GM19328 (cell line): ENCODE results near the gene WNT4.
"Not testable (repeated sequence)": the region's sequence is repeated elsewhere in the genome, so short reads cannot be mapped to it uniquely, and the experiment has no call there.

Experiments
- ATAC-seq: cut with Tn5 transposase; IDR thresholded peaks from one replicate; pipeline ENCODE4 v1.9.1; 2021; ENCODE audit warnings: mild to moderate bottlenecking, moderate library complexity; ENCODE audit not compliant: unreplicated experiment

Gene WNT4

DNA sequence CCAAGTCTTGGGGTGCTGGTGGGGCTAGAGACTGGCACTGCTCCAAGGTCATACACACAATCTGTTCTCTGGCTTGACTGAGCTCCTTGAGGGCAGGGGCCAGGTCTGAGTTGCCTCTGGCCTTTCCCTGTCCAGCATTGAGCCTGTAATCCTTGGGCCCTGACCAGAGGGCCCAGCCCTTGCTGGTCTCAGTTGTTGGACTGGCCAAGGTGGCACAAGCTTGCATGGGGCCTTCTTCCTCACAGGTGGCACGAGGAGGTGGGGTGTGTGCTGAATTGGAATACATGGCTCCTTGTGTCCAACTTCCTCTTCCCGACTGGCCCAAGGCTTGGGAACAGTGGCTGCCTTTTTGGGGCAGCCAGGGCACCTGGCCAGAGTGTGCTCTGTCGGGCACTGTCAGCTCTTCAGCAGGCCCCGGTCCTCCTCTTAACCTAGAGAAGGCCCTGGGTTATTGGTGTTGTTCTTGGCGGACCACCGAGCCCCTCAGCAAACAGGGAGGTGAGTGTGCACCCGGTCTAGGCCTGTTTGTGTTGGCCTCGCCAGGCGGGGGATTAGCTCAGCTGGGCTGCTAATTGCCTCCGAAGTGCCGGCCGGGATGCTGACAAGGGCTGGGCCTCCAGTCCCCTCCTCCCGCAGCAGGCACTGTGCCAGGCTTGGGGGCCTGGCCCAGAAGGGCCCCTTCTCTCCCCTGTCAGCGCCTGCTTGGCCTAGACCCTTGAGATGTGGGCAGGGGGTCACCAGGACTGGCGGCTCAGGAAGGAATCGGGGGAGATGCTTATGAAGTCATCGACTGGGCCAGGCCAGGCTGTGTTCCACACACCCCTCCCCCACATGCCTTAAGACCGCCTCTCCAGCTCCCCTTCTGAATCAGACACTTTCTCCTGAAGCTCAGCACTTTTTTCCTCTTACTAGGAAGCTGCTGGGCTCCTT lies 28.5 kb downstream of the WNT4 start:
- no peak for ATAC-seq

- ATAC-seq: no peak
These were observed 30.3 kb downstream of the WNT4 start for GRCh38 chr1:22112554-22112953.

- ATAC-seq: no peak
These were observed 31.3 kb downstream of the WNT4 start for GRCh38 chr1:22111620-22112019.

GRCh38 chr1:22111115-22111514 lies 31.8 kb downstream of the WNT4 start:
- ATAC-seq: no peak

- ATAC-seq: no peak
These were observed 32.9 kb downstream of the WNT4 start for GRCh38 chr1:22110016-22110415.

DNA sequence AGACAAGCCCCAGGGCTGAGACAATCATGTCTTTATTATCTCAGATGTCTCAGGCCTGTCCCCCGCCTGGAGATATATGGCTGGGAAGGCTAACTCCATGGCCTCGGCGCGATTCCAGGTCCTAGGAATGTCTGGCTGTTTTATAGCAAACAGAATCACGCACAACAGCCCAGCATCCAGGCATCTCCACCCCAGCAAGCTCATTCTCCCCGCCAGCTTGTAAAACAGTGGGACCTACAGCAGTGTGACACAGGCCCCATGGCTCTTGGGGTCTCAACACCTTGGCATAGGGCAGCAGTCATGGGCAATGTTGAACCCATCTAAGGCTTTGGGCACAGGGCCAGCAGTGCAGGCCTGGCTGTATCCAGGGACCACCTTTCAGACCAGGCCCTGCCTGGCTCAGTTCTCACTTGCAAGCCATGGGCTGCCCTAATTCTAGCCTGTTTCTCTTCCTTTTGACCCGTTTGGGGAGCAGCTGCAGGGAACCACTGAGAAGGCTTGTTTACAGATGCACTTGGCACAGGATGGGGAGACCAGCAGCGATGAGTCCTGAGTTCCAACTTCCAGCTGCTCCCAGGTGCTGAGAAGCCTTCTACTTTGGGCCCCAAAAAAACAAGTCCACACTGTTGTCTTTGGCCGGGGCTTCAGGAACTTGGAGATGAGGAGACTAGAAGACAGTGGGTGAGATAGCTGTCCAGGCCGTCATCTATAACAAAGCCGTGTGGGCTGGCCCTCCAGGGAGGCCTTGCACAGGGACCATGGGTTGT lies 34.4 kb downstream of the WNT4 start:
- ATAC-seq: no peak

- ATAC-seq: no peak
These were observed 35.8 kb downstream of the WNT4 start for GRCh38 chr1:22107126-22107525.

DNA sequence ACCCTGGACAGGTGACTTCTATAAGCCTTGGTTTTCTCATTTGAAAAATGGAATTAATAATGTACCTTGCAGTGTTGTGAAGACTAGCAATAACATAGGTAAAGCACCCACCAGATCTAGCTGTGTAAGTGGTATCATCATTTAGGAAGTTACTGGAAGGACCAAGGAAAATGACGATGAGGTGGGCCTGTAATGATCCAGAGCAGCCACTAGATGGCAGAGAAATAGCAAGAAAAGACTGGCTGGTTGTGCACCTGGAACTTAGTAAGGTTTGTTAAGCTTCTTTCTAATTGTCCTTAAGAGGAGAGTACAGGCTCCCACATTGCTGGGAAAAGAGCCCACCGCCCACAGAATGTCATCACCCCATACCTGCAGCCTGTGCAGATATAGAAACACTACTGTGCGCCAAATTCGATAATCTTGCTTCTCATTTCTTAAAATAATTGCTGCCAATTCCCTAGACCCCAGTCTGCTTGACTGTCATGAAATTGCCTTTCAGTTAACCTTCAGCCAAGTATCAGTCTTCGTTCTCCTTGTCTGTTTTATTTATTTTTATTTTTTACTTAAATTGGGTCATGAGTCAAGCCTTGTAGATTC lies 37.2 kb downstream of the WNT4 start:
- no peak for ATAC-seq

- no peak for ATAC-seq
These were observed 37.9 kb downstream of the WNT4 start for GRCh38 chr1:22104865-22105437.

DNA sequence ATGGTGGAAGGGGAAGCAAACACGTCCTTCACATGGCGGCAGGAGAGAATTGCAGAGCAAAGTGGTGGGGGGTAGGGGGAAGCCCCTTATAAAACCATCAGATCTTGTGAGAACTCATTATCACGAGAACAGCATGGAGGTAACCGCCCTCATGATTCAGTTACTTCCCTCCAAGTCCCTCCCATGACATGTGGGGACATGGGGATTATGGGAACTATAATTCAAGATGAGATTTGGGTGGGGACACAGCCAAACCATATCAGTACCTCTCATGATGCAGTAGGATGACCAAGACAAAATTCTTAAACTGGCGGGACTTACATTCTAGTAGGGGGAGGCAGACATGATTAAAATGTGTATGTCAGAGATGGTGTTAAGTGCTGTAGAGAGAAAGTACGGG lies 38.8 kb downstream of the WNT4 start:
- no peak for ATAC-seq

GRCh38 chr1:22102746-22103145 lies 40.2 kb downstream of the WNT4 start:
- no peak for ATAC-seq

- ATAC-seq: no peak
These were observed 40.9 kb downstream of the WNT4 start for GRCh38 chr1:22101995-22102394.

GRCh38 chr1:22101199-22101598 lies 41.7 kb downstream of the WNT4 start:
- no peak for ATAC-seq

GRCh38 chr1:22100168-22100567 lies 42.7 kb downstream of the WNT4 start:
- ATAC-seq: no peak

DNA sequence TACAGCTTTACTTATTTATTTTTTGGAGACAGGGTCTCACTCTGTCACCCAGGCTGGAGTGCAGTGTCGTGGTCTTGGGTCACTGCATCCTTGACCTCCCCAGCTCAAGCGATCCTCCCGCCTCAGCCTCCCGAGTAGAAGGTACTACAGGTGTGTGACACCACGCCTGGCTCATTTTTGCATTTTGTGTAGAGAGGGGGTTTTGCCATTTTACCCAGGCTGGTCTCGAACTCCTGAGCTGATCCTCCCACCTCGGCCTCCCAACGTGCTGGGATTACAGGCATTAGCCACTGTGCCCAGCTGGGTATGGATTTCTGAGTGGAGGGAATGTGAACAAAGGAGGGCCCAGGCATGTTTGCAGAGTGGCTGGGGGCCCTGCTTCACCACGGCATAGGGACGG lies 44.1 kb downstream of the WNT4 start:
- no peak for ATAC-seq

- ATAC-seq: no peak
These were observed 46.4 kb downstream of the WNT4 start for GRCh38 chr1:22096463-22096862.

GRCh38 chr1:22096036-22096435 lies 46.9 kb downstream of the WNT4 start:
- ATAC-seq: no peak

- no peak for ATAC-seq
These were observed 49.4 kb downstream of the WNT4 start for GRCh38 chr1:22093513-22093912.

GRCh38 chr1:22092026-22092768 lies 50.7 kb downstream of the WNT4 start:
- ATAC-seq: not testable (repeated sequence)

DNA sequence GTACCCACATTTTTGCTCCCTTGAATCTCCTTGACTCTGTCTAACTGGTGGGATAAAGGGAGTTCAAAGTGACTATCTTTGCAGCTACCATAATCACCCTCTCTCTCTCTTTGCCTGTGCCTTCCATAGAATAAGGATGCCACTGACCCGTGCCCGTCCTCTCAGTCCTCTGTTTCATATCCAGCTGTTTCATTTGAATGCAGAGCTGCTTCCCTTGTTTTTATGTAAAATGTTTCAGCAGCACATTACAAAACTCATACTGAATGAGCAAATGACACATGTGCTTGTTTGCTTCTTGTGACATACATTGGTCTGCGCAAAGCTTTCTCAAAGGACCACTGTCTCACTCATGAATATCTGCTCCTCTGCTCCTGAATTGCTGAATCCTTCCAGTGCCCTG lies 52.0 kb downstream of the WNT4 start:
- ATAC-seq: no peak

GRCh38 chr1:22089787-22090186 lies 53.1 kb downstream of the WNT4 start:
- ATAC-seq: no peak
